WTC11 (cell line): ENCODE results near the gene HDLBP.

Source experiments
- ATF3 ChIP-seq: sonication (generic); formaldehyde crosslinking; conservative IDR thresholded peaks from 2 replicates; pipeline ENCODE4 v1.8.1; 2022; ENCODE audit warnings: mild to moderate bottlenecking, missing genetic modification reagents
- CTCF ChIP-seq: fragments of 200-600 bp; IDR thresholded peaks from 2 replicates; pipeline ENCODE4 v1.8.0; 2022; ENCODE audit warnings: antibody characterized with exemption
- HMGXB4 ChIP-seq: sonication (generic); formaldehyde crosslinking; IDR thresholded peaks from 2 replicates; pipeline ENCODE4 v1.8.1; 2023; ENCODE audit warnings: mild to moderate bottlenecking, moderate library complexity, missing genetic modification reagents
- MLX ChIP-seq: sonication (generic); formaldehyde crosslinking; IDR thresholded peaks from 2 replicates; pipeline ENCODE4 v1.8.1; 2023; ENCODE audit warnings: mild to moderate bottlenecking, missing genetic modification reagents, moderate library complexity
- ZBTB43 ChIP-seq: sonication (generic); formaldehyde crosslinking; IDR thresholded peaks from 2 replicates; pipeline ENCODE4 v1.8.1; 2023; ENCODE audit warnings: mild to moderate bottlenecking, missing genetic modification reagents
- ZNF232 ChIP-seq: sonication (generic); formaldehyde crosslinking; IDR thresholded peaks from 2 replicates; pipeline ENCODE4 v1.8.0; 2022; ENCODE audit warnings: mild to moderate bottlenecking, missing genetic modification reagents
- ZNF423 ChIP-seq: fragments of 250-450 bp; sonication (Bioruptor Pico); IDR thresholded peaks from 2 replicates; pipeline ENCODE4 v2.1.2; 2022; ENCODE audit warnings: mild to moderate bottlenecking, moderate library complexity

GRCh38 chr2:241237949-241238371, 77.5 kb downstream of the HDLBP start:
- TF ChIP-seq ATF3 (CRISPR knock-in tag) (no peak), ZBTB43 (CRISPR knock-in tag) (no peak), CTCF (no peak), ZNF423 (CRISPR knock-in tag) (no peak), HMGXB4 (CRISPR knock-in tag) (no peak), ZNF232 (no peak), MLX (CRISPR knock-in tag) (no peak)
